Heart left ventricle (tissue), 16 donors: ENCODE results near the gene MYOD1. TPM values are rescaled to one million over a fixed set of nuclear protein-coding genes. Genes with fewer than 3 reads are reported as not detected.

Experiments
- ATAC-seq, 4 donors: fragments of 200-7000 bp; cut with Tn5 transposase; one replicate each; pipeline ENCODE4 v1.9.1; 2020 to 2022; ENCODE audit warnings: moderate library complexity in 4 of 4, mild to moderate bottlenecking in 3 of 4, moderate number of reproducible peaks in 1 of 4
- DNase-seq, 5 donors: peaks; one replicate each; pipeline ENCODE4 v3.0.0-alpha.2; 2020
- H3K27ac ChIP-seq, 12 donors: fragments of 200-600 bp; sonication (generic) in 4 of 12; one replicate each; pipeline versions ENCODE4 v1.5.0 to v1.8.0; 2016 to 2022; ENCODE audit warnings: mild to moderate bottlenecking in 2 of 12
- H3K27me3 ChIP-seq, 9 donors: fragments of 200-600 bp; sonication (generic) in 2 of 9; one replicate each; pipeline versions ENCODE4 v1.5.1 to v1.8.0; 2016 to 2022; ENCODE audit warnings: mild to moderate bottlenecking in 3 of 9
- H3K36me3 ChIP-seq, 9 donors: fragments of 200-600 bp; sonication (generic) in 2 of 9; one replicate each; pipeline versions ENCODE4 v1.5.0 to v1.8.0; 2018 to 2022; ENCODE audit warnings: mild to moderate bottlenecking in 2 of 9
- H3K4me1 ChIP-seq, 12 donors: fragments of 200-600 bp; sonication (generic) in 4 of 12; one replicate each; pipeline versions ENCODE4 v1.5.0 to v1.8.0; 2016 to 2022; ENCODE audit warnings: mild to moderate bottlenecking in 3 of 12
- H3K4me3 ChIP-seq, 12 donors: fragments of 200-600 bp; sonication (generic) in 4 of 12; one replicate each; pipeline versions ENCODE4 v1.5.0 to v1.8.0; 2017 to 2022; ENCODE audit warnings: mild to moderate bottlenecking in 9 of 12, moderate library complexity in 4 of 12
- H3K9me3 ChIP-seq, 12 donors: fragments of 200-600 bp; sonication (generic) in 4 of 12; one replicate each; pipeline versions ENCODE4 v1.5.0 to v1.8.0; 2016 to 2022; ENCODE audit warnings: mild to moderate bottlenecking in 1 of 12
- CTCF ChIP-seq, 12 donors: fragments of 200-600 bp; sonication (generic) in 4 of 12; IDR thresholded peaks; one replicate each; pipeline versions ENCODE4 v1.5.0 to v1.8.0; 2018 to 2022; ENCODE audit warnings: antibody characterized with exemption in 12 of 12, mild to moderate bottlenecking in 5 of 12
- POLR2A ChIP-seq, 2 donors: fragments of 450-650 bp; IDR thresholded peaks; one replicate each; pipeline ENCODE4 v1.6.1; 2017; ENCODE audit warnings: antibody characterized with exemption in 2 of 2, mild to moderate bottlenecking in 2 of 2, moderate library complexity in 2 of 2
- WGBS, 4 donors: extraction: QIAGEN DNeasy Blood & Tissue Kit in 2 of 4; methylation state at CpG; one replicate each; pipeline versions ENCODE4 v1.1.5 to v1.1.7; 2013 to 2018; 5-methylcytosine and 5-hydroxymethylcytosine counted together
- intact Hi-C, 10 donors: fragments of 100-400 bp; cut with DNase I; formaldehyde crosslinking; loops; one replicate each; pipeline versions ENCODE4 v1.11.1 to v1.14.2; 2022
- polyA plus RNA-seq, 2 donors: library from polyadenylated mRNA; stranded (reverse); fragments of 200-250 nt; gene quantifications; one replicate each; pipeline ENCODE4 v1.2.3, GENCODE V29; 2013
- total RNA-seq, 9 donors: library from RNA; depleted of rRNA in 2 of 9; stranded (reverse); fragments of >200 nt in 2 of 9; fragmentation: NEBNext Ultra II Directional in 3 of 9; extraction: Animal tissue kit (Norgen Biotek cat#: 25700) in 3 of 9; gene quantifications; one replicate each; pipeline versions ENCODE4 v1.1.0 to v1.2.4, GENCODE V29; 2016 to 2023
- donor health status: ischemic (EF 13 %, LVEDD 7.1; RV severe dilation, severe dysfunction).
- donor health status: healthy with polysubstance abuse.
- donor health status: DM: no; HTN: yes; CAD: no.
- donor health status: DM: no; HTN: no; CAD: no.
- donor health status: ischemic (EF 25% LVEDD 6.9; RV normal size, moderate dysfunction).
- donor health status: ischemic (EF 25% LVEDD 5.7; RV mildly dilated, moderate dysfunction).
- donor health status: healthy.
- donor health status: DM: yes; HTN: yes; CAD: no.
- donor health status: ischemic (EF 35%, LVEDD 5.7; RV mildly dilated, moderate dysfunction).
- donor health status: nonischemic (EF 11% LVEDD 7.7; RV severe dilation, severe dysfunction).
- donor health status: DM: yes; HTN: yes; CAD: no.
- donor health status: PGD.
- donor health status: ischemic (EF 29% LVEDD 5.4; RV normal size, mild dysfunction).
- donor health status: nonischemic (EF 23%, LVEDD 6.1; RV moderate dilation, normal function).

Gene MYOD1
- total and polyA plus RNA-seq, 11 donors: not detected

- ATAC-seq (peak; percentile 82 to 96 (median 92)), DNase-seq (peak in 4 of 5 donors; percentile 45 to 78 (median 55))
- Histone ChIP-seq H3K9me3 (no peaks in the 10 kb centered on the region), H3K4me1 (peaks cover 0 to 15% (median 0%) of the 10 kb centered on the region in 12 donors), H3K27me3 (peaks cover 0 to 51% (median 6%) of the 10 kb centered on the region in 9 donors), H3K27ac (peak overlapping the region in 7 of 12 donors; percentile 30 to 57 (median 43)), H3K4me3 (no peak overlapping the region), H3K36me3 (no peaks in the 10 kb centered on the region)
- intact Hi-C loops: no loop called here
- TF ChIP-seq CTCF (IDR thresholded peaks at IDR 0.05): no peak
- TF ChIP-seq POLR2A (IDR thresholded peaks at IDR 0.05): no peak
- WGBS, 4 donors: 34 to 49% (median 43%) methylated on average over 7 to 8 of the region's 8 CpGs
These were observed 5.0 kb upstream of the MYOD1 start for GRCh38 chr11:17714356-17714854.

GRCh38 chr11:17714870-17715269, 4.5 kb upstream of the MYOD1 start:
- Histone ChIP-seq H3K27ac (peak overlapping the region in 5 of 12 donors; percentile 38 to 57 (median 46)), H3K27me3 (peaks cover 4 to 51% (median 11%) of the 10 kb centered on the region in 9 donors), H3K9me3 (no peaks in the 10 kb centered on the region), H3K4me3 (no peak overlapping the region), H3K4me1 (peaks cover 0 to 19% (median 0%) of the 10 kb centered on the region in 12 donors), H3K36me3 (no peaks in the 10 kb centered on the region)
- DNase-seq: no peak
- ATAC-seq: peak in 3 of 4 donors; percentile 19 to 63 (median 31)
- TF ChIP-seq CTCF (IDR thresholded peaks at IDR 0.05): no peak
- no peak for TF ChIP-seq POLR2A (IDR thresholded peaks at IDR 0.05)
- WGBS, 4 donors: 49 to 71% (median 68%) methylated on average over 4 of the region's 4 CpGs
- intact Hi-C loops: loop anchor here in 1 of 10 donors (5.0 kb wide), 1 partner anchor 113 kb away; no protein-coding TSS in a partner anchor

- no peak overlapping the region for H3K27ac ChIP-seq
- DNase-seq (no peak), ATAC-seq (no peak)
- peaks cover 0 to 39% (median 10%) of the 10 kb centered on the region in 12 donors for H3K4me1 ChIP-seq
- H3K9me3 ChIP-seq: no peaks in the 10 kb centered on the region
- WGBS, 4 donors: 66 to 87% (median 76%) methylated on average over 2 of the region's 2 CpGs
- H3K36me3 ChIP-seq: no peaks in the 10 kb centered on the region
- TF ChIP-seq POLR2A (IDR thresholded peaks at IDR 0.05) (no peak), CTCF (IDR thresholded peaks at IDR 0.05) (no peak)
- H3K4me3 ChIP-seq: no peak overlapping the region
- peaks cover 22 to 69% (median 30%) of the 10 kb centered on the region in 9 donors for H3K27me3 ChIP-seq
- intact Hi-C loops: loop anchor here in 1 of 10 donors (5.0 kb wide), 1 partner anchor 115 kb away; no protein-coding TSS in a partner anchor
These were observed 2.6 kb upstream of the MYOD1 start for GRCh38 chr11:17716807-17717206.

- WGBS, 4 donors: 58 to 76% (median 66%) methylated on average over 6 to 7 of the region's 7 CpGs
- no peak for DNase-seq
- intact Hi-C loops: loop anchor here in 1 of 10 donors (5.0 kb wide), 1 partner anchor 116 kb away; no protein-coding TSS in a partner anchor
- peaks cover 22 to 73% (median 37%) of the 10 kb centered on the region in 9 donors for H3K27me3 ChIP-seq
- TF ChIP-seq POLR2A (IDR thresholded peaks at IDR 0.05) (no peak), CTCF (IDR thresholded peaks at IDR 0.05) (no peak)
- no peaks in the 10 kb centered on the region for H3K36me3 ChIP-seq
- no peak for ATAC-seq
- H3K27ac ChIP-seq: no peak overlapping the region
- H3K4me1 ChIP-seq: peaks cover 0 to 42% (median 10%) of the 10 kb centered on the region in 12 donors
- H3K9me3 ChIP-seq: no peaks in the 10 kb centered on the region
- H3K4me3 ChIP-seq: no peak overlapping the region
These were observed 1.4 kb upstream of the MYOD1 start for GRCh38 chr11:17718015-17718414.
